Measurements from ENCODE around the gene RNF112.

DNA sequence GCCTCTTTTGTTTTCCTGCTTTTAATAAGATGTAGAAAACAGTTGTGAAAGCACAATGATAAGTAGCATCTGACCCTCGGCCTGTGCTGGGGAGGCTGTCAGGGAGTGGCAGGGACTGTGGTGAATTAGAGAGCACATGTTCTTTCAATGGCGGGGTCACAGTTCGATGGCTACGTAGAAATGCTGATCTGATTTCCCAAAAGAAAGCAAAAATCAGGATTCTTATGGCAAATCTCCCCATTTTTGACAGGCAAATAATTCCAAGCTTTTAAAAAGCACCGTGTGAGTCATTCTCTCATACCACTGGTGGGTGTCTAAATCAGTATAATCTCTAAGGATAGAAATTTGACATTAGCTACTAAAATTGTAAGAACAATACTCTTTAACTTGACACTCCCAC, 36.9 kb upstream of the RNF112 start:
- TF ChIP-seq, protein P1, sequence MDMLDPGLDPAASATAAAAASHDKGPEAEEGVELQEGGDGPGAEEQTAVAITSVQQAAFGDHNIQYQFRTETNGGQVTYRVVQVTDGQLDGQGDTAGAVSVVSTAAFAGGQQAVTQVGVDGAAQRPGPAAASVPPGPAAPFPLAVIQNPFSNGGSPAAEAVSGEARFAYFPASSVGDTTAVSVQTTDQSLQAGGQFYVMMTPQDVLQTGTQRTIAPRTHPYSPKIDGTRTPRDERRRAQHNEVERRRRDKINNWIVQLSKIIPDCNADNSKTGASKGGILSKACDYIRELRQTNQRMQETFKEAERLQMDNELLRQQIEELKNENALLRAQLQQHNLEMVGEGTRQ (IDR thresholded peaks at IDR 0.05; ENCODE audit: low read length), result no peak
- TF ChIP-seq KDM1A (IDR thresholded peaks at IDR 0.05; ENCODE audit: borderline replicate concordance, low read length) (no peak), SUZ12 (IDR thresholded peaks at IDR 0.05; ENCODE audit: low read length) (no peak), POLR2A (IDR thresholded peaks at IDR 0.05; ENCODE audit: control extremely low read depth in 1 of 2, low read depth in 2 of 2, low read length in 2 of 2) (no peak)
- TF ChIP-seq, protein P2, sequence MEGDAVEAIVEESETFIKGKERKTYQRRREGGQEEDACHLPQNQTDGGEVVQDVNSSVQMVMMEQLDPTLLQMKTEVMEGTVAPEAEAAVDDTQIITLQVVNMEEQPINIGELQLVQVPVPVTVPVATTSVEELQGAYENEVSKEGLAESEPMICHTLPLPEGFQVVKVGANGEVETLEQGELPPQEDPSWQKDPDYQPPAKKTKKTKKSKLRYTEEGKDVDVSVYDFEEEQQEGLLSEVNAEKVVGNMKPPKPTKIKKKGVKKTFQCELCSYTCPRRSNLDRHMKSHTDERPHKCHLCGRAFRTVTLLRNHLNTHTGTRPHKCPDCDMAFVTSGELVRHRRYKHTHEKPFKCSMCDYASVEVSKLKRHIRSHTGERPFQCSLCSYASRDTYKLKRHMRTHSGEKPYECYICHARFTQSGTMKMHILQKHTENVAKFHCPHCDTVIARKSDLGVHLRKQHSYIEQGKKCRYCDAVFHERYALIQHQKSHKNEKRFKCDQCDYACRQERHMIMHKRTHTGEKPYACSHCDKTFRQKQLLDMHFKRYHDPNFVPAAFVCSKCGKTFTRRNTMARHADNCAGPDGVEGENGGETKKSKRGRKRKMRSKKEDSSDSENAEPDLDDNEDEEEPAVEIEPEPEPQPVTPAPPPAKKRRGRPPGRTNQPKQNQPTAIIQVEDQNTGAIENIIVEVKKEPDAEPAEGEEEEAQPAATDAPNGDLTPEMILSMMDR (IDR thresholded peaks at IDR 0.05; ENCODE audit: control extremely low read depth in 1 of 3, insufficient read depth in 1 of 3, low read depth in 1 of 3, low read length in 3 of 3), result no peak
- TF ChIP-seq, protein P3, sequence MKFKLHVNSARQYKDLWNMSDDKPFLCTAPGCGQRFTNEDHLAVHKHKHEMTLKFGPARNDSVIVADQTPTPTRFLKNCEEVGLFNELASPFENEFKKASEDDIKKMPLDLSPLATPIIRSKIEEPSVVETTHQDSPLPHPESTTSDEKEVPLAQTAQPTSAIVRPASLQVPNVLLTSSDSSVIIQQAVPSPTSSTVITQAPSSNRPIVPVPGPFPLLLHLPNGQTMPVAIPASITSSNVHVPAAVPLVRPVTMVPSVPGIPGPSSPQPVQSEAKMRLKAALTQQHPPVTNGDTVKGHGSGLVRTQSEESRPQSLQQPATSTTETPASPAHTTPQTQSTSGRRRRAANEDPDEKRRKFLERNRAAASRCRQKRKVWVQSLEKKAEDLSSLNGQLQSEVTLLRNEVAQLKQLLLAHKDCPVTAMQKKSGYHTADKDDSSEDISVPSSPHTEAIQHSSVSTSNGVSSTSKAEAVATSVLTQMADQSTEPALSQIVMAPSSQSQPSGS (IDR thresholded peaks at IDR 0.05; ENCODE audit: low read length), result no peak

Data from H1 (cell line).